GM12878 (cell line): ENCODE results near the gene SLC35C1. TPM values are rescaled to one million over a fixed set of nuclear protein-coding genes. Genes with fewer than 3 reads are reported as not detected.
A peak's percentile ranks its signal among the peaks of the same experiment; 100 is the strongest.

Source experiments
- ATAC-seq: fragments of 200-7000 bp; cut with Tn5 transposase; 3 replicates; pipeline ENCODE4 v1.9.1; 2020; ENCODE audit warnings: mild to moderate bottlenecking, moderate library complexity
- BruUV-seq: library from RNA; stranded (reverse); fragments of 400-500 nt; replicated peaks from 2 replicates; lab custom pipeline; 2021; lab: Mats Ljungman, UMichigan
- CTCF ChIA-PET: fragments of 300-600 bp; sonication (Branson Sonifier 250); formaldehyde crosslinking; extraction: SDS; loops from one replicate; lab custom pipeline; 2021; ENCODE audit warnings: inconsistent platforms; lab: Yijun Ruan, JAX
- POLR2A ChIA-PET: fragments of 350-600 bp; formaldehyde crosslinking; extraction: SDS; loops from one replicate; lab custom pipeline; 2021; ENCODE audit warnings: inconsistent platforms; lab: Charles Lee
- RAD21 ChIA-PET: fragments of 300-600 bp; sonication (Branson Sonifier 250); formaldehyde crosslinking; loops from one replicate; lab custom pipeline; 2023; ENCODE audit warnings: antibody characterized with exemption; ENCODE audit not compliant: unreplicated experiment; lab: Charles Lee
- SMC1A ChIA-PET: fragments of 300-600 bp; sonication (Branson Sonifier 250); formaldehyde crosslinking; loops from one replicate; lab custom pipeline; 2023; ENCODE audit not compliant: unreplicated experiment, uncharacterized antibody; lab: Charles Lee
- DNase-seq: peaks from one replicate; pipeline ENCODE4 v3.0.0-alpha.2; 2011; ENCODE audit warnings: low read depth, low spot score
- FAIRE-seq: peaks from 3 replicates; lab custom pipeline; 2011; peaks lifted over from hg19 to GRCh38; lab: Jason Lieb, UNC
- H2AFZ ChIP-seq: 2 replicates; pipeline ENCODE4 v1.6.0; 2011; ENCODE audit warnings: low read depth, low read length, control low read depth; ENCODE audit not compliant: control insufficient read depth
- H3K27ac ChIP-seq: 2 replicates; pipeline ENCODE4 v1.5.1; 2011; ENCODE audit warnings: control low read depth; ENCODE audit not compliant: control insufficient read depth, insufficient read depth
- H3K27me3 ChIP-seq, 2 experiments: replicated peaks in 1 of 2; 2 replicates each; pipeline versions ENCODE4 v1.6.0 to v1.6.1; 2011; ENCODE audit warnings: low read length in 1 of 2; ENCODE audit not compliant: control insufficient read depth in 2 of 2, insufficient read depth in 2 of 2
- H3K36me3 ChIP-seq, 2 experiments: 2 replicates each; pipeline ENCODE4 v1.5.1; 2011; ENCODE audit warnings: low read length in 1 of 2; ENCODE audit not compliant: control insufficient read depth in 2 of 2, insufficient read depth in 2 of 2
- H3K4me1 ChIP-seq: 2 replicates; pipeline ENCODE4 v1.6.1; 2011; ENCODE audit warnings: mild to moderate bottlenecking, low read length, moderate library complexity, mixed read lengths; ENCODE audit not compliant: control insufficient read depth, insufficient read depth
- H3K4me2 ChIP-seq: 2 replicates; pipeline ENCODE4 v1.6.0; 2011; ENCODE audit warnings: control low read depth; ENCODE audit not compliant: control insufficient read depth, insufficient read depth
- H3K4me3 ChIP-seq: fragments of 200-600 bp; sonication (generic); 2 replicates; pipeline ENCODE4 v1.5.1; 2016
- H3K79me2 ChIP-seq: 2 replicates; pipeline ENCODE4 v1.6.0; 2011; ENCODE audit warnings: low read length; ENCODE audit not compliant: control insufficient read depth, insufficient read depth
- H3K9ac ChIP-seq: 2 replicates; pipeline ENCODE4 v1.8.0; 2011; ENCODE audit warnings: low read length, control low read depth, mixed read lengths; ENCODE audit not compliant: control insufficient read depth, insufficient read depth
- H3K9me3 ChIP-seq: replicated peaks from 3 replicates; pipeline ENCODE4 v1.5.1; 2011; ENCODE audit warnings: mild to moderate bottlenecking, low read length; ENCODE audit not compliant: control insufficient read depth, insufficient read depth
- H4K20me1 ChIP-seq: 2 replicates; pipeline ENCODE4 v1.6.0; 2011; ENCODE audit not compliant: control insufficient read depth, insufficient read depth
- CBFB ChIP-seq: IDR thresholded peaks from 2 replicates; pipeline ENCODE4 v1.6.1; 2016; ENCODE audit warnings: antibody characterized with exemption, low read depth
- CBX5 ChIP-seq: sonication (generic); IDR thresholded peaks from 2 replicates; pipeline ENCODE4 v1.6.1; 2016; ENCODE audit warnings: low read depth, moderate library complexity, mild to moderate bottlenecking, inconsistent platforms
- IRF3 ChIP-seq: fragments of 450-650 bp; IDR thresholded peaks from 2 replicates; pipeline ENCODE4 v1.6.1; 2014; ENCODE audit warnings: mild to moderate bottlenecking
- NFXL1 ChIP-seq: fragments of 450-650 bp; IDR thresholded peaks from 2 replicates; pipeline ENCODE4 v1.6.1; 2017; ENCODE audit warnings: antibody characterized with exemption, mild to moderate bottlenecking, borderline replicate concordance
- NRF1 ChIP-seq: conservative IDR thresholded peaks from 2 replicates; pipeline ENCODE4 v1.6.1; 2011; ENCODE audit warnings: mild to moderate bottlenecking, low read depth, low read length, improper control_type of control experiment
- RB1 ChIP-seq: fragments of 450-650 bp; formaldehyde crosslinking; IDR thresholded peaks from 2 replicates; pipeline ENCODE4 v1.6.1; 2017; ENCODE audit warnings: mild to moderate bottlenecking, borderline replicate concordance
- RBBP5 ChIP-seq: fragments of 200-600 bp; sonication (generic); conservative IDR thresholded peaks from 2 replicates; pipeline ENCODE4 v1.6.1; 2016
- RFX5 ChIP-seq: IDR thresholded peaks from 2 replicates; pipeline ENCODE4 v1.6.1; 2011; ENCODE audit warnings: low read depth, low read length, improper control_type of control experiment
- SIN3A ChIP-seq: IDR thresholded peaks from 2 replicates; pipeline ENCODE4 v1.6.1; 2012; ENCODE audit warnings: low read depth, low read length, improper control_type of control experiment
- SIX5 ChIP-seq: IDR thresholded peaks from 2 replicates; pipeline ENCODE4 v1.6.1; 2011; ENCODE audit warnings: mild to moderate bottlenecking, low read depth, low read length, moderate library complexity; ENCODE audit not compliant: severe bottlenecking
- SKIL ChIP-seq: fragments of 450-650 bp; IDR thresholded peaks from 2 replicates; pipeline ENCODE4 v1.6.1; 2017; ENCODE audit warnings: mild to moderate bottlenecking, low read depth, inconsistent platforms; ENCODE audit not compliant: poor library complexity, severe bottlenecking
- SMAD1 ChIP-seq: fragments of 450-650 bp; IDR thresholded peaks from 2 replicates; pipeline ENCODE4 v1.6.1; 2018; ENCODE audit warnings: mild to moderate bottlenecking, low read depth; ENCODE audit not compliant: partially characterized antibody
- ZSCAN29 ChIP-seq: fragments of 450-650 bp; IDR thresholded peaks from 2 replicates; pipeline ENCODE4 v1.6.1; 2017; ENCODE audit warnings: mild to moderate bottlenecking, moderate library complexity
- WGBS: methylation state at CpG from one replicate; pipeline ENCODE4 v1.1.6; 2016; ENCODE audit warnings: low lambda C conversion rate; ENCODE audit not compliant: insufficient replicate concordance, insufficient coverage; ENCODE audit errors: missing lambda C conversion rate; 5-methylcytosine and 5-hydroxymethylcytosine counted together
- in situ Hi-C: fragments of 300-500 bp; cut with MboI; formaldehyde crosslinking; loops from 9 replicates; pipeline ENCODE4 v1.14.3; 2018; ENCODE audit warnings: mixed read lengths
- intact Hi-C: fragments of 100-400 bp; cut with micrococcal nuclease; formaldehyde crosslinking; loops from one replicate; pipeline ENCODE4 v1.14.2; 2022; ENCODE audit not compliant: unreplicated experiment
- polyA plus RNA-seq, 11 experiments: library from polyadenylated mRNA; depleted of rRNA in 4 of 11; unstranded in 6 of 11; stranded (reverse) in 5 of 11; fragments of >200 nt; fragmentation: Nextera tagmentation in 4 of 11; fragmentation: Illumina TruSeq in 1 of 11; extraction: Ambion mirVana in 4 of 11; extraction: Trizol in 1 of 11; gene quantifications; 1 replicate in 1 of 11; 2 replicates in 10 of 11; pipeline versions ENCODE4 v1.2.1 to v1.2.3, GENCODE V29; 2011 to 2016; ENCODE audit warnings: inconsistent platforms in 2 of 11, missing spikeins in 2 of 11, low read depth in 1 of 11
- total RNA-seq, 4 experiments: library from RNA; depleted of rRNA in 3 of 4; stranded (reverse); fragments of >200 nt in 3 of 4; fragmentation: Illumina TruSeq in 1 of 4; extraction: Trizol in 1 of 4; gene quantifications; 2 replicates each; pipeline versions ENCODE4 v1.2.1 to v1.2.3, GENCODE V29; 2013 to 2021
- TF ChIP-seq, protein P1 (sequence below): IDR thresholded peaks from 2 replicates; pipeline ENCODE4 v1.6.1; 2011; ENCODE audit warnings: low read depth, low read length, improper control_type of control experiment, borderline replicate concordance

The SLC35C1 gene
- total and polyA plus RNA-seq, 10 of the 15 experiments (the other 5 are each of a cell fraction or from before 2014, with no cell fraction given), result 0.55 to 9.7 (median 4.3) TPM

GRCh38 chr11:45850446-45850845 is 45.5 kb downstream of the SLC35C1 start (continued):
- TF ChIP-seq IRF3 (no peak), RFX5 (no peak), RBBP5 (no peak), SIN3A (no peak), ZSCAN29 (no peak)

- 80% methylated on average over 2 of the region's 2 CpGs for WGBS
- BruUV-seq, result no TSS peak
- Histone ChIP-seq H3K4me1 (peaks cover 16% of the 10 kb centered on the region), H3K4me3 (no peak overlapping the region), H3K27ac (no peak overlapping the region), H3K27me3 (no peaks in the 10 kb centered on the region), H2AFZ (no peak overlapping the region), H3K79me2 (peaks cover 13% of the 10 kb centered on the region), H3K4me2 (peak overlapping the region; percentile 13; the same call in 1 of the 2 replicates), H3K9ac (no peak overlapping the region), H3K36me3 (no peaks in the 10 kb centered on the region), H3K9me3 (no peaks in the 10 kb centered on the region), H4K20me1 (peaks cover 8% of the 10 kb centered on the region)
- ChIA-PET POLR2A (interaction anchor here (1.0 to 1.1 kb wide), 2 partner anchors 11 to 35 kb away, joined by 3 read pairs; no protein-coding TSS in a partner anchor), RAD21 (interaction anchor here (0.6 to 1.6 kb wide), 5 partner anchors 8 to 695 kb away, joined by 3 to 5 read pairs (median 3); no protein-coding TSS in a partner anchor), CTCF (interaction anchor here (1.4 to 2.9 kb wide), 4 partner anchors 9 to 155 kb away, joined by 4 to 18 read pairs (median 12); no protein-coding TSS in a partner anchor), SMC1A (interaction anchor here (0.9 to 2.2 kb wide), 4 partner anchors 46 to 240 kb away, joined by 3 to 11 read pairs (median 4); no protein-coding TSS in a partner anchor)
- no peak for DNase-seq
- no peak for ATAC-seq
- in situ Hi-C loops, result no loop called here
- intact Hi-C loops, result no loop called here
- no peak for FAIRE-seq
- no peak for TF ChIP-seq NFXL1
- TF ChIP-seq NRF1, result no peak
- TF ChIP-seq CBFB, result no peak
- TF ChIP-seq, protein P1, sequence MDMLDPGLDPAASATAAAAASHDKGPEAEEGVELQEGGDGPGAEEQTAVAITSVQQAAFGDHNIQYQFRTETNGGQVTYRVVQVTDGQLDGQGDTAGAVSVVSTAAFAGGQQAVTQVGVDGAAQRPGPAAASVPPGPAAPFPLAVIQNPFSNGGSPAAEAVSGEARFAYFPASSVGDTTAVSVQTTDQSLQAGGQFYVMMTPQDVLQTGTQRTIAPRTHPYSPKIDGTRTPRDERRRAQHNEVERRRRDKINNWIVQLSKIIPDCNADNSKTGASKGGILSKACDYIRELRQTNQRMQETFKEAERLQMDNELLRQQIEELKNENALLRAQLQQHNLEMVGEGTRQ, result no peak
- no peak for TF ChIP-seq SMAD1
- TF ChIP-seq SKIL, result no peak
- no peak for TF ChIP-seq SIX5
- no peak for TF ChIP-seq RBBP5
- TF ChIP-seq RB1, result no peak
- no peak for TF ChIP-seq CBX5
These were observed 46.3 kb downstream of the SLC35C1 start for GRCh38 chr11:45851228-45851627.
